Activated T-cell treated with anti-CD3 and anti-CD28 coated beads, Interleukin-2, amount 50 U/mL, for 24 hours (primary cell): ENCODE measurements around the gene RTP4.
"Not testable (repeated sequence)": the region's sequence is repeated elsewhere in the genome, so short reads cannot be mapped to it uniquely, and the experiment has no call there.

Experiments
- DNase-seq: peaks from one replicate; pipeline ENCODE4 v3.0.0-alpha.2; 2020
- H3K27ac Mint-ChIP-seq: 2 replicates; pipeline ENCODE4 v1.8.0; 2020; ENCODE audit warnings: mild to moderate bottlenecking, mixed read lengths
- H3K27me3 Mint-ChIP-seq: 2 replicates; pipeline ENCODE4 v1.8.0; 2020; ENCODE audit warnings: mixed read lengths
- H3K36me3 Mint-ChIP-seq: 2 replicates; pipeline ENCODE4 v1.8.0; 2020; ENCODE audit warnings: low read depth, mixed read lengths
- H3K4me1 Mint-ChIP-seq: 2 replicates; pipeline ENCODE4 v1.8.0; 2020; ENCODE audit warnings: low read depth, mixed read lengths
- H3K4me3 Mint-ChIP-seq: 2 replicates; pipeline ENCODE4 v1.8.0; 2020; ENCODE audit warnings: mild to moderate bottlenecking, moderate library complexity, mixed read lengths
- H3K9me3 Mint-ChIP-seq: 2 replicates; pipeline ENCODE4 v1.8.0; 2020; ENCODE audit warnings: mixed read lengths

Gene RTP4

GRCh38 chr3:187398955-187399354, 30.8 kb downstream of the RTP4 start:
- H3K36me3 Mint-ChIP-seq = no peaks in the 10 kb centered on the region
- H3K4me1 Mint-ChIP-seq = no peaks in the 10 kb centered on the region
- peaks cover 22% of the 10 kb centered on the region for H3K27me3 Mint-ChIP-seq
- H3K4me3 Mint-ChIP-seq = no peak overlapping the region
- DNase-seq = no peak
- H3K27ac Mint-ChIP-seq = no peak overlapping the region
- H3K9me3 Mint-ChIP-seq = no peaks in the 10 kb centered on the region

- DNase-seq = no peak
- H3K27ac Mint-ChIP-seq = no peak overlapping the region
- no peaks in the 10 kb centered on the region for H3K36me3 Mint-ChIP-seq
- no peak overlapping the region for H3K4me3 Mint-ChIP-seq
- H3K4me1 Mint-ChIP-seq = no peaks in the 10 kb centered on the region
- H3K27me3 Mint-ChIP-seq = peaks cover 28% of the 10 kb centered on the region
- H3K9me3 Mint-ChIP-seq = no peaks in the 10 kb centered on the region
Measured at GRCh38 chr3:187400756-187401155, 32.6 kb downstream of the RTP4 start.

GRCh38 chr3:187401856-187402255, 33.7 kb downstream of the RTP4 start:
- DNase-seq = no peak
- Mint-ChIP-seq H3K27ac (no peak overlapping the region), H3K9me3 (no peaks in the 10 kb centered on the region), H3K4me1 (no peaks in the 10 kb centered on the region), H3K36me3 (no peaks in the 10 kb centered on the region), H3K4me3 (no peak overlapping the region), H3K27me3 (peaks cover 34% of the 10 kb centered on the region)

- H3K36me3 Mint-ChIP-seq = no peaks in the 10 kb centered on the region
- no peaks in the 10 kb centered on the region for H3K9me3 Mint-ChIP-seq
- no peak overlapping the region for H3K4me3 Mint-ChIP-seq
- H3K4me1 Mint-ChIP-seq = no peaks in the 10 kb centered on the region
- DNase-seq = no peak
- H3K27me3 Mint-ChIP-seq = peaks cover 43% of the 10 kb centered on the region
- H3K27ac Mint-ChIP-seq = no peak overlapping the region
Measured at GRCh38 chr3:187403768-187404288, 35.6 kb downstream of the RTP4 start.

GRCh38 chr3:187406927-187407326, 38.7 kb downstream of the RTP4 start:
- Mint-ChIP-seq H3K4me1 (no peaks in the 10 kb centered on the region), H3K9me3 (no peaks in the 10 kb centered on the region), H3K27me3 (peaks cover 44% of the 10 kb centered on the region), H3K36me3 (no peaks in the 10 kb centered on the region), H3K27ac (no peak overlapping the region), H3K4me3 (no peak overlapping the region)
- no peak for DNase-seq

GRCh38 chr3:187411991-187412781, 44.0 kb downstream of the RTP4 start:
- H3K36me3 Mint-ChIP-seq, H3K9me3 Mint-ChIP-seq, H3K4me3 Mint-ChIP-seq, H3K27ac Mint-ChIP-seq, H3K4me1 Mint-ChIP-seq, DNase-seq: not testable (repeated sequence)
- peaks cover 24% of the 10 kb centered on the region for H3K27me3 Mint-ChIP-seq
